SW 1271 (cell line): Measurements from ENCODE around the gene SLC39A5.
A peak's percentile ranks its signal among the peaks of the same experiment; 100 is the strongest.
"Not testable (repeated sequence)": the region's sequence is repeated elsewhere in the genome, so short reads cannot be mapped to it uniquely, and the experiment has no call there.

Experiments used
- DNase-seq, 2 experiments: peaks; one replicate each; lab custom pipeline; 2025; lab: John Stamatoyannopoulos, UW

Gene SLC39A5

GRCh38 chr12:56247923-56248322 lies 18.1 kb downstream of the SLC39A5 start:
- no peak for DNase-seq

GRCh38 chr12:56248711-56249110 lies 18.9 kb downstream of the SLC39A5 start:
- DNase-seq = no peak

- no peak for DNase-seq
Measured at GRCh38 chr12:56252649-56253048, 22.8 kb downstream of the SLC39A5 start.

GRCh38 chr12:56253091-56253490 lies 23.2 kb downstream of the SLC39A5 start:
- DNase-seq = no peak

- DNase-seq = no peak
Measured at GRCh38 chr12:56255671-56256070, 25.8 kb downstream of the SLC39A5 start.

- no peak for DNase-seq
Measured at GRCh38 chr12:56256326-56256960, 26.6 kb downstream of the SLC39A5 start.

GRCh38 chr12:56257071-56257470 lies 27.2 kb downstream of the SLC39A5 start:
- no peak for DNase-seq

GRCh38 chr12:56257491-56258067 lies 27.7 kb downstream of the SLC39A5 start:
- DNase-seq = peak in 1 of 2 experiments; percentile 26

GRCh38 chr12:56258068-56258819 lies 28.4 kb downstream of the SLC39A5 start, which contains the start of gene ANKRD52:
TSS of gene ANKRD52 (minus strand) at chr12:56258384. CDS start at chr12:56258269, 115 bp downstream.
- DNase-seq = peak in 1 of 2 experiments; percentile 78

GRCh38 chr12:56258820-56259183 lies 29.0 kb downstream of the SLC39A5 start:
- no peak for DNase-seq

GRCh38 chr12:56260380-56260779 lies 30.5 kb downstream of the SLC39A5 start:
- DNase-seq = no peak

- DNase-seq = no peak
Measured at GRCh38 chr12:56260921-56261320, 31.1 kb downstream of the SLC39A5 start.

- peak; percentile 73 to 89 for DNase-seq
Measured at GRCh38 chr12:56261503-56262232, 31.8 kb downstream of the SLC39A5 start.

GRCh38 chr12:56262955-56263354 lies 33.1 kb downstream of the SLC39A5 start:
- DNase-seq = not testable (repeated sequence)

GRCh38 chr12:56266068-56266692 lies 36.3 kb downstream of the SLC39A5 start:
- not testable (repeated sequence) for DNase-seq

GRCh38 chr12:56266693-56267442 lies 37.0 kb downstream of the SLC39A5 start, which contains the start of gene COQ10A:
TSS of gene COQ10A (plus strand) at chr12:56266942. CDS start at chr12:56267119, 177 bp downstream.
- peak; percentile 72 to 85 for DNase-seq

- DNase-seq = no peak
Measured at GRCh38 chr12:56267443-56268071, 37.7 kb downstream of the SLC39A5 start.

GRCh38 chr12:56271031-56271430 lies 41.2 kb downstream of the SLC39A5 start:
- DNase-seq = peak in 1 of 2 experiments; percentile 31

- DNase-seq = not testable (repeated sequence)
Measured at GRCh38 chr12:56272468-56272867, 42.6 kb downstream of the SLC39A5 start.

- no peak for DNase-seq
Measured at GRCh38 chr12:56274299-56274698, 44.4 kb downstream of the SLC39A5 start.
